HG02798 (cell line): ENCODE data around the gene TPK1.
A peak's percentile ranks its signal among the peaks of the same experiment; 100 is the strongest.

Experiments
- ATAC-seq: cut with Tn5 transposase; IDR thresholded peaks from one replicate; pipeline ENCODE4 v1.9.1; 2021; ENCODE audit warnings: mild to moderate bottlenecking; ENCODE audit not compliant: unreplicated experiment, poor library complexity

The TPK1 gene

GRCh38 chr7:144497282-144497681 is 338.6 kb downstream of the TPK1 start:
- no peak for ATAC-seq

GRCh38 chr7:144494355-144494754 is 341.5 kb downstream of the TPK1 start:
- ATAC-seq = no peak

GRCh38 chr7:144489504-144489903 is 346.3 kb downstream of the TPK1 start:
- no peak for ATAC-seq

- no peak for ATAC-seq
Observed at GRCh38 chr7:144488977-144489376, 346.9 kb downstream of the TPK1 start.

- ATAC-seq = no peak
Observed at GRCh38 chr7:144487901-144488300, 348.0 kb downstream of the TPK1 start.

GRCh38 chr7:144484445-144484844 is 351.4 kb downstream of the TPK1 start:
- no peak for ATAC-seq

GRCh38 chr7:144483189-144483588 is 352.7 kb downstream of the TPK1 start:
- ATAC-seq = no peak

GRCh38 chr7:144481833-144482232 is 354.0 kb downstream of the TPK1 start:
- no peak for ATAC-seq

- ATAC-seq = no peak
Observed at GRCh38 chr7:144477348-144477747, 358.5 kb downstream of the TPK1 start.

GRCh38 chr7:144474800-144475615 is 360.8 kb downstream of the TPK1 start:
- no peak for ATAC-seq

- no peak for ATAC-seq
Observed at GRCh38 chr7:144474363-144474762, 361.5 kb downstream of the TPK1 start.

GRCh38 chr7:144473908-144474307 is 361.9 kb downstream of the TPK1 start:
- no peak for ATAC-seq

GRCh38 chr7:144470078-144470477 is 365.8 kb downstream of the TPK1 start:
- ATAC-seq = no peak

GRCh38 chr7:144468990-144469732 is 366.7 kb downstream of the TPK1 start:
- no peak for ATAC-seq

- no peak for ATAC-seq
Observed at GRCh38 chr7:144459635-144460034, 376.2 kb downstream of the TPK1 start.

GRCh38 chr7:144455040-144455404 is 380.8 kb downstream of the TPK1 start:
- no peak for ATAC-seq

GRCh38 chr7:144454256-144455039 is 381.4 kb downstream of the TPK1 start:
- no peak for ATAC-seq

- peak; percentile 46 for ATAC-seq
Observed at GRCh38 chr7:144452064-144452463, 383.8 kb downstream of the TPK1 start.

GRCh38 chr7:144445590-144445989 is 390.3 kb downstream of the TPK1 start:
- ATAC-seq = no peak

- ATAC-seq = no peak
Observed at GRCh38 chr7:144439717-144440205, 396.1 kb downstream of the TPK1 start.

- ATAC-seq = no peak
Observed at GRCh38 chr7:144438759-144439158, 397.1 kb downstream of the TPK1 start.
